ENCODE data around the gene STK39.

The STK39 gene

DNA sequence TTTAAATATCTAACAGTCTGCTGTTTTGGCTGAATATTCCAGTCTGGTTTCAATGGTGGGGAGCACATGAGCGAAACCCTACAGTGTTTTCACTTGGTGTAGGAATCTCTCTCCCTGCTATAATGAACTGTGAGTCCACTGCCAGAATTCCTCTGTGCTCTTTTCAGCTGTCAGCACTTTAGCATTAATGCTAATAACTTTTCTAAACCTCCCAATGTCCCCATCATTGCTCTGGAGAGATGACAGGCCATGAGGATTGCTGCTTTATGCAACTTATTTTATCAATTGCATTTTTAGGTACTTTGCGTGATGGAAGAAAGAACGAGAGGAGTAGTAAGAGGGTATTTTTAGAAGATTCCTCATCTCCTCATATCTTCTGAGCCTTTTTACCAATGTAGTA, 25.3 kb downstream of the STK39 start:
- Histone ChIP-seq H3K27ac (ENCODE audit: low read depth, low read length) (no peak overlapping the region), H3K9me3 (ENCODE audit: control insufficient read depth, insufficient read depth, low read length) (no peaks in the 10 kb centered on the region), H3K4me2 (ENCODE audit: low read length) (no peak overlapping the region), H3K27me3 (ENCODE audit: control insufficient read depth, low read length) (no peaks in the 10 kb centered on the region), H3K4me3 (ENCODE audit: low read length) (no peak overlapping the region), H4K20me1 (ENCODE audit: control insufficient read depth, insufficient read depth, low read depth, low read length) (no peaks in the 10 kb centered on the region), H3F3A (ENCODE audit: control insufficient read depth, insufficient read depth) (no peaks in the 10 kb centered on the region), H3K79me2 (ENCODE audit: control insufficient read depth, low read length) (no peaks in the 10 kb centered on the region; the same call in 1 of the 2 replicates), H3K9me2 (replicated peaks; ENCODE audit: control insufficient read depth, low read length) (no peaks in the 10 kb centered on the region), H3K36me3 (ENCODE audit: control insufficient read depth, low read length) (no peaks in the 10 kb centered on the region), H3K4me1 (ENCODE audit: control insufficient read depth, low read length) (no peaks in the 10 kb centered on the region)
- no peak for TF ChIP-seq EZH2phosphoT487 (IDR thresholded peaks at IDR 0.05; ENCODE audit: borderline replicate concordance, low read length)
- TF ChIP-seq, protein P1, sequence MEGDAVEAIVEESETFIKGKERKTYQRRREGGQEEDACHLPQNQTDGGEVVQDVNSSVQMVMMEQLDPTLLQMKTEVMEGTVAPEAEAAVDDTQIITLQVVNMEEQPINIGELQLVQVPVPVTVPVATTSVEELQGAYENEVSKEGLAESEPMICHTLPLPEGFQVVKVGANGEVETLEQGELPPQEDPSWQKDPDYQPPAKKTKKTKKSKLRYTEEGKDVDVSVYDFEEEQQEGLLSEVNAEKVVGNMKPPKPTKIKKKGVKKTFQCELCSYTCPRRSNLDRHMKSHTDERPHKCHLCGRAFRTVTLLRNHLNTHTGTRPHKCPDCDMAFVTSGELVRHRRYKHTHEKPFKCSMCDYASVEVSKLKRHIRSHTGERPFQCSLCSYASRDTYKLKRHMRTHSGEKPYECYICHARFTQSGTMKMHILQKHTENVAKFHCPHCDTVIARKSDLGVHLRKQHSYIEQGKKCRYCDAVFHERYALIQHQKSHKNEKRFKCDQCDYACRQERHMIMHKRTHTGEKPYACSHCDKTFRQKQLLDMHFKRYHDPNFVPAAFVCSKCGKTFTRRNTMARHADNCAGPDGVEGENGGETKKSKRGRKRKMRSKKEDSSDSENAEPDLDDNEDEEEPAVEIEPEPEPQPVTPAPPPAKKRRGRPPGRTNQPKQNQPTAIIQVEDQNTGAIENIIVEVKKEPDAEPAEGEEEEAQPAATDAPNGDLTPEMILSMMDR (IDR thresholded peaks at IDR 0.05; ENCODE audit: low read depth, low read length, poor library complexity, severe bottlenecking) = no peak

DNA sequence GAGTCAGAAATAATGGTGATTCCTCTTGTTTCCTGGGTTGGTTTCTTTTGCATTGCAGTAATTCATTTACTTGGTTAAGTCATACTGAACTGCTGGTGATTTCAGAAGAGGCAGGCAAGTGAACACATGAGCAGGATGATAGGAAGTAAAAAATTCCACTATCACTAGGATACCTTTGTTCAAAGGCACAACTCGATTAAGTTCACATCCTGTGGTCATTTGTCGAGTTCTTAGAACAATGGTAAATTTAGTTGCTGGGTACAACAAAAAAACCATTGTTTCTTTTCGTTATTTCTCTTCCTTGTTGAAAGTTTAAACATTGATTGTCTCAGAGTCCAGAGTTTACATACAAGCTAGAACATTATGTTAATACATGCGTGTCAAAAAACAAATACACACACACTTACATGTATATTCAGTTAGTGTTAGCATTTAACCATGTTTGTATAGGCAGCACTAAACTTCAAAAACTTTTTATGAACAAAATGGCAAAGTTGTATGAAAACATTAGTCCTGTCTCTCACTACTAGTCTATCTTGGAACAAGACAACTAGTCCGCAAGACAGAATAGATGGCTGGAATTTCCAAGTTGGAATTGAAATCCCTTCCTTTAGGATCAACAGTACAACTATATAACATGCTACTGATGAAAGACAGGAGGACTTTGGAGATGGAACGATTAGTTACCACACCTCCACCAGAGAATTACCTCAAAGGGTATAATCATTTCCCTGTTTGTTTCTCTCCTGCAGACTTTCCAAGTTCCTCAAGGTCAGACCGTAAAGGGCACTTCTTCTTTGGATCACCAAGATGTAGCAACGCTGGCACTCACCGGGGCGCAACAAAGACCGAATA, 26.2 kb downstream of the STK39 start:
- Histone ChIP-seq H3K4me1 (ENCODE audit: control insufficient read depth, low read length) (no peaks in the 10 kb centered on the region), H3K36me3 (ENCODE audit: control insufficient read depth, low read length) (no peaks in the 10 kb centered on the region), H3K9me2 (replicated peaks; ENCODE audit: control insufficient read depth, low read length) (no peaks in the 10 kb centered on the region), H3K9me3 (ENCODE audit: control insufficient read depth, insufficient read depth, low read length) (no peaks in the 10 kb centered on the region), H3K27me3 (ENCODE audit: control insufficient read depth, low read length) (no peaks in the 10 kb centered on the region), H3F3A (ENCODE audit: control insufficient read depth, insufficient read depth) (no peaks in the 10 kb centered on the region), H3K4me2 (ENCODE audit: low read length) (no peak overlapping the region), H3K27ac (ENCODE audit: low read depth, low read length) (no peak overlapping the region), H4K20me1 (ENCODE audit: control insufficient read depth, insufficient read depth, low read depth, low read length) (no peaks in the 10 kb centered on the region), H3K79me2 (ENCODE audit: control insufficient read depth, low read length) (no peaks in the 10 kb centered on the region; the same call in 1 of the 2 replicates), H3K4me3 (ENCODE audit: low read length) (no peak overlapping the region)
- TF ChIP-seq EZH2phosphoT487 (IDR thresholded peaks at IDR 0.05; ENCODE audit: borderline replicate concordance, low read length) = no peak
- TF ChIP-seq, protein P1 (IDR thresholded peaks at IDR 0.05; ENCODE audit: low read depth, low read length, poor library complexity, severe bottlenecking) = no peak

DNA sequence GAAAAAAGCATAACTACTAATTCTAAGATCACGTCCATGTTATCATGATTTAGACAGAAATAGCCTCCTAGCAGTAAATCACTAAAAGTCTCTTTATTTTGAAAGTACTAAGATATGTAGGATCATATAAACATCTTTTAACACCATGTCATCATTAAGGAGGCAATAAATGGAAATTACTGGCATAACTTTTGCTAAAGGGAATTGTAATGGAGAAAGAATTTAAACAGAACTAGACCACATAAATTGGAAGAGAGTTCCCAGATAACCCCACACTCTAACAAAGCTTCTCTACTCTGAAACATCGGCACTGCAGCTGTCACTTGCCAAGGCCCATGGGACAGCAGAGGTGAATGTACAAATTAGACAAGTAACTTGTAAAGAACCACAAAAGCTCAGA, 29.5 kb downstream of the STK39 start:
- Histone ChIP-seq H3K4me2 (ENCODE audit: low read length) (no peak overlapping the region), H3K9me2 (replicated peaks; ENCODE audit: control insufficient read depth, low read length) (no peaks in the 10 kb centered on the region), H3K4me3 (ENCODE audit: low read length) (no peak overlapping the region), H3F3A (ENCODE audit: control insufficient read depth, insufficient read depth) (no peaks in the 10 kb centered on the region), H3K27ac (ENCODE audit: low read depth, low read length) (no peak overlapping the region), H3K4me1 (ENCODE audit: control insufficient read depth, low read length) (no peaks in the 10 kb centered on the region), H4K20me1 (ENCODE audit: control insufficient read depth, insufficient read depth, low read depth, low read length) (no peaks in the 10 kb centered on the region), H3K27me3 (ENCODE audit: control insufficient read depth, low read length) (no peaks in the 10 kb centered on the region), H3K9me3 (ENCODE audit: control insufficient read depth, insufficient read depth, low read length) (no peaks in the 10 kb centered on the region), H3K36me3 (ENCODE audit: control insufficient read depth, low read length) (no peaks in the 10 kb centered on the region), H3K79me2 (ENCODE audit: control insufficient read depth, low read length) (no peaks in the 10 kb centered on the region; the same call in 1 of the 2 replicates)
- TF ChIP-seq, protein P1 (IDR thresholded peaks at IDR 0.05; ENCODE audit: low read depth, low read length, poor library complexity, severe bottlenecking) = no peak
- no peak for TF ChIP-seq EZH2phosphoT487 (IDR thresholded peaks at IDR 0.05; ENCODE audit: borderline replicate concordance, low read length)
